ENCODE data around the gene DUSP1. TPM values are rescaled to one million over a fixed set of nuclear protein-coding genes. Genes with fewer than 3 reads are reported as not detected.
A peak's percentile ranks its signal among the peaks of the same experiment; 100 is the strongest.

The DUSP1 gene
- total and polyA plus RNA-seq, 7 donors = 81.8 to 287 (median 141) TPM

DNA sequence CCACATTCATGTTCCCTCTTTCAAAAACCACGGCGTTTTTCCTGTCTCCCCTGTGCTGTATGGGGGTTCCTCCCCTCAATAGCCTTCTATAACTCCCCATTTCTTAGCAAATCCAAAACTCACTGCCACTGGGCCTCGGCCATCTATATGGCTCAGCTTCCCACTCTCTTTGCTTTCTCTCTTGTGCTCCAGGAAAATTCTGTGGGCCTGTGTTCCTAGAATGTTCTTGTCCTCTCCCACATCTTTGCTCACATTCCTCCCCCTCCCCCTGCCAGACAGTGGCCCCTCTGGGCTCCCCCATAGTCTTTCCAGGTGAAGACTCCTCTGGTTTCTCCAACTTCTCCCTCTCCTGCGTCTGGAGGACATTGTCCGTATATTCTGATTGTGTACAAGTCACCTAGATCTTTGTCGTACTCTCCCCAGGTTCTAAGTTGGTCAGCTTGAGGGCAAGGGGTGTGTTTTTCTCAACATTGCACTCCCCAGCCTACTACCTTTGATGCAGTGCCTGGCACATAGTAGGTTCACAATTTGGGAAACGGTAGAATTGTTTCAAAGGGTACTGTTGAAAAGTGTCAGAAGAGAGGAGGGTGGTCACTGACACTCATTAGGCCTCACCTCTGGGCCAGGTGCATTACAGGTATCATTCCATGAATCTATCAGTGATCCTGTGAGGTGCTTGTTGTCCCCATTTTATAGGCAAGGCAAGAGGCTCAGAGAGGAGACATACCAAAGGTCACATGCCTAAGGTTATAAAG, 3.7 kb upstream of the DUSP1 start:
- no peaks in the 10 kb centered on the region for H3K9me3 ChIP-seq
- ATAC-seq = no peak
- peak overlapping the region; percentile 98 for H3K27ac ChIP-seq
- intact Hi-C loops (cut with DNase I) = loop anchor here in 1 of 2 donors (5.0 kb wide), 1 partner anchor 93 kb away; no protein-coding TSS in a partner anchor
- WGBS, 3 donors = 84 to 94% (median 88%) methylated on average over 7 of the region's 7 CpGs
- peaks cover 52% of the 10 kb centered on the region for H3K4me1 ChIP-seq
- no peak overlapping the region for H3K4me3 ChIP-seq
- DNase-seq = no peak
- H3K27me3 ChIP-seq (ENCODE audit: insufficient read depth in 3 of 3, low read length in 2 of 3) = no peaks in the 10 kb centered on the region
- peaks cover 3% of the 10 kb centered on the region in 2 donors for H3K36me3 ChIP-seq (ENCODE audit: insufficient read depth in 1 of 2, low read depth in 1 of 2)
- TF ChIP-seq, protein P1, sequence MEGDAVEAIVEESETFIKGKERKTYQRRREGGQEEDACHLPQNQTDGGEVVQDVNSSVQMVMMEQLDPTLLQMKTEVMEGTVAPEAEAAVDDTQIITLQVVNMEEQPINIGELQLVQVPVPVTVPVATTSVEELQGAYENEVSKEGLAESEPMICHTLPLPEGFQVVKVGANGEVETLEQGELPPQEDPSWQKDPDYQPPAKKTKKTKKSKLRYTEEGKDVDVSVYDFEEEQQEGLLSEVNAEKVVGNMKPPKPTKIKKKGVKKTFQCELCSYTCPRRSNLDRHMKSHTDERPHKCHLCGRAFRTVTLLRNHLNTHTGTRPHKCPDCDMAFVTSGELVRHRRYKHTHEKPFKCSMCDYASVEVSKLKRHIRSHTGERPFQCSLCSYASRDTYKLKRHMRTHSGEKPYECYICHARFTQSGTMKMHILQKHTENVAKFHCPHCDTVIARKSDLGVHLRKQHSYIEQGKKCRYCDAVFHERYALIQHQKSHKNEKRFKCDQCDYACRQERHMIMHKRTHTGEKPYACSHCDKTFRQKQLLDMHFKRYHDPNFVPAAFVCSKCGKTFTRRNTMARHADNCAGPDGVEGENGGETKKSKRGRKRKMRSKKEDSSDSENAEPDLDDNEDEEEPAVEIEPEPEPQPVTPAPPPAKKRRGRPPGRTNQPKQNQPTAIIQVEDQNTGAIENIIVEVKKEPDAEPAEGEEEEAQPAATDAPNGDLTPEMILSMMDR (IDR thresholded peaks at IDR 0.05) = no peak

DNA sequence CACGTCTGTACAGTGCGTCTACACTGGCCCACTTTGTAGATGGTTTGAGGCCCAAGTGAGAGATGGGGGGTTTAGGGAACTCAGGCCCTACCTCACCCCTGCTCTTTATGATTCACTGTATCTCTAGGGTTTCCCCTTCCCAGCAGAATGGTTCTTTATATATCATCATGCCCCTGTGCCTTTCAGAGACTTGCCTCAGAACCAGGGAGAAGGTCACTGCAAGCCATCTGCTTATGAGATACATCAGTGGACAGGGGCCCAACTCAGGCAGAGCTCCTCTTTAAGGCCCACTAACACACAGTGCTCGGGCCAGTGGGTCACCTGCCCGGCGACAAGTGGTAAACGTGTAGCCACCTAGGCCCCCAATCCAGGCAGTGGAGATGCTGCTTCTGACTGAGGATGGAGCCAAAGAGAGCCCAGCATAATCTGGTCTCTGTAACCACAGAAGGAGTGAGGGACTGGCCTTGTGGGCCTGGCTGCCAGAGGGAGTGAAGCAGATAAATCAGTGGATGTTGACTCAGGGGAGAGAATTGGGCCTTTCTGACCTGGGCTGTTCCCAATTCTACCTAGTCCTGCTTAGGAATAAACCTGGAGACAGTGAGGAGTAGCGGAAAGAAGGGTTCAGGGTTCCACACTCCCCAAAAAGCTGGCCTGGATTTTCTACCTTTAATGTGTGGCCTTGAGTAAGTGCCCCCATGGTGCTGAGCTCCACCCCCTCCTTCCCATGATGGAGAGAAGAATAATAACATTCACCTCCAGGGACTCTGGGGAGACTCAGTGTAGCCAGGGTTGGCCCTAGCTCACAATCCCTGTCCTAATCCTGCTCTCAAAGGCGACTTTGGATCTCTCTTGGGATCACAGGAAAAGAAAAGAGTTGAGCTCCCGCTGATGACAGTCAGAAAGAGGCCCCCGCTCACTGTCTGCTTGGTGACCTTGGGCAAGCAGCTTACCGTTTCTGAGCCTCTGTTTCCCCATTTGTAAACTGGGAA, 2.8 kb upstream of the DUSP1 start:
- peaks cover 52% of the 10 kb centered on the region for H3K4me1 ChIP-seq
- DNase-seq = no peak
- peak overlapping the region; percentile 98 for H3K27ac ChIP-seq
- intact Hi-C loops (cut with DNase I) = loop anchor here in 1 of 2 donors (5.0 kb wide), 1 partner anchor 94 kb away; no protein-coding TSS in a partner anchor
- TF ChIP-seq, protein P1 (IDR thresholded peaks at IDR 0.05) = no peak
- no peak overlapping the region for H3K4me3 ChIP-seq
- peaks cover 10 to 13% of the 10 kb centered on the region in 2 donors for H3K36me3 ChIP-seq (ENCODE audit: insufficient read depth in 1 of 2, low read depth in 1 of 2)
- H3K9me3 ChIP-seq = no peaks in the 10 kb centered on the region
- 73 to 85% (median 78%) methylated on average over 11 of the region's 11 CpGs for WGBS, 3 donors
- no peak for ATAC-seq
- H3K27me3 ChIP-seq (ENCODE audit: insufficient read depth in 3 of 3, low read length in 2 of 3) = no peaks in the 10 kb centered on the region

DNA sequence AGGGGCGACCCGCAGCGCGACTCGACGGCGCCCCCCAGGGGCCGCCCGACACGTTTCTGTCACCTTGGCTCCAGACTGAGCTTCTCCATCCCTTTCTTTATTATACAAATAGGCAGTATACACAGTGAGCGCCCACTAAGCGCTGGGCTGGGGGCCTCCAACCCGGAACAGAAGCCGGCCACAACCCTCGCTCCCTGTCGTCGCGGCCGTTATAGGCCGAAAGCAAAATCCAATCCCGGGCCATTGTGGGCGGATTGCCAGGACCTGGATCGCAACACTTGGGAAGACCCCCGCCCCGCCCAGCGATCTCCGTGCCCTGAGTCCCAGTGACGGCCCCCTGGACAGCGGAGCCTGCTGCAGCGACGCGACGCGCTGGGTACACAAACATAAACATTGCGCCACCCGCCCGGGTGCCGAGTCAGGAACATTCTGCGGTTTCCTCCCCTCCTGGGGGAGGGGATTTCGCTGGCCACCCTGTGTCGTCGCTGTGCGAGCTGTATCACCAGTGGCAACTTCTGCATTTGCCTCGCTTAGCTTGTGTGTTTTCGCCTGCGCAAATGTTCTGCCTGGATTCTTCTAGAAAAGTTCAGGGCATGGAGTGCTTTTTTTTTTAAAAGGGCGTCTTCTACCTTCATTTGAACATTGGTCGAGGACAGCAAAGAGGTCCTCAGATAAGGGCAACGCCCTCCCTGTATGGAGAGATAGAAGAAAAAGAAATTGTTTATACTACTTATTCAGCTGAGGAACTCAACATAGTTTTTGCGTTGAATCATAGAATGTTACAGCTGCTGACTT, 1.3 kb upstream of the DUSP1 start:
- intact Hi-C loops (cut with DNase I) = loop anchor here in 1 of 2 donors (5.0 kb wide), 1 partner anchor 95 kb away; no protein-coding TSS in a partner anchor
- TF ChIP-seq, protein P1 (IDR thresholded peaks at IDR 0.05) = peak; percentile 82
- Histone ChIP-seq H3K4me3 (peak overlapping the region; percentile 79), H3K4me1 (peaks cover 37% of the 10 kb centered on the region), H3K9me3 (no peaks in the 10 kb centered on the region), H3K36me3 (ENCODE audit: insufficient read depth in 1 of 2, low read depth in 1 of 2) (peaks cover 14 to 27% of the 10 kb centered on the region in 2 donors), H3K27me3 (ENCODE audit: insufficient read depth in 3 of 3, low read length in 2 of 3) (no peaks in the 10 kb centered on the region), H3K27ac (peak overlapping the region; percentile 98)
- DNase-seq (peak; percentile 97 to 98), ATAC-seq (peak; percentile 42 to 58 (median 58))
- 12 to 25% (median 17%) methylated on average over 49 to 50 of the region's 50 CpGs for WGBS, 3 donors

DNA sequence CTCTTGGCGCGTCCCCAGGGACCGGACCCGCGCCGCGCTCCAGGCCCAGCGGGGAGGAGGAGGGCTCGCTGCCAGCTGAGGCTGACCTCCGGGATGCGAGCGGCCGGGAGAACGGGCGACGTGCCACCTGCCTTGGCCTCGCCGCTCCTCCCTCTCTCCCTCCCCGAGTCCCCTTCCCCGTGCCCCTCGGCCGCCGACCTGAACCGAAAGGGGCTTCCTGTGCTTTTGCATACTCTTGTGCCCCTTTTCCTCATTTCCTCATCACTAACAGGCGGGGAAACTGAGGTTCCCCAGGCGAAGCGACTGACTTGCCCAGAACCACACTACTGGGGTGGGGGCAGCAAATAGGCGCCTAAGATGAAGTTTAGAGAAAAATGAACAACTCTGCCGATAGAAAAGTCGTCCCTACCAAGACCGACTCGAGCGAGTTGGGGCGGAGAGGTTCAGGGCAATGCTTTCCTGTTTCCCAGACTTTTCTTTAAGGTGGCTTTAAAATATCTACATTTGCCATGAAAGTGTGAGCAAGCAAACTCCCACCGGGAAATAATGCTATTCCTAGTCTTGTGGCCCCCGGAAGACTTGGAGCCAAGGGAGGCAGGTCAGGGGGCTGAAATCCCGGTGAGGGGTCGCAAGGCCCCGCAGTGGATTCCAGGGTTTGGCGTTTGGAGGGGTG, 580 bp upstream of the DUSP1 start:
- WGBS, 3 donors = 1% methylated on average over 26 to 40 of the region's 40 CpGs
- H3K4me3 ChIP-seq = peak overlapping the region; percentile 79
- H3K36me3 ChIP-seq (ENCODE audit: insufficient read depth in 1 of 2, low read depth in 1 of 2) = peaks cover 14 to 27% of the 10 kb centered on the region in 2 donors
- ATAC-seq (no peak), DNase-seq (no peak)
- TF ChIP-seq, protein P1 (IDR thresholded peaks at IDR 0.05) = no peak
- H3K4me1 ChIP-seq = peaks cover 39% of the 10 kb centered on the region
- no peaks in the 10 kb centered on the region for H3K9me3 ChIP-seq
- intact Hi-C loops (cut with DNase I) = loop anchor here (2.0 to 5.0 kb wide), 3 partner anchors 96 to 131 kb away; no protein-coding TSS in a partner anchor
- H3K27me3 ChIP-seq (ENCODE audit: insufficient read depth in 3 of 3, low read length in 2 of 3) = no peaks in the 10 kb centered on the region
- peak overlapping the region; percentile 98 for H3K27ac ChIP-seq
